HT-29 (cell line): ENCODE data around the gene DES. TPM values are rescaled to one million over a fixed set of nuclear protein-coding genes. Genes with fewer than 3 reads are reported as not detected.

ENCODE experiments used
- DNase-seq: peaks from one replicate; pipeline ENCODE4 v3.0.0-alpha.2; 2015; ENCODE audit warnings: low spot score
- total RNA-seq: library from RNA; depleted of rRNA; stranded (reverse); fragments of >200 nt; shearing (Covaris generic); gene quantifications from 2 replicates; pipeline ENCODE4 v1.2.3, GENCODE V29; 2014; rRNA removed

DES gene
- total RNA-seq, 1 experiment from 2014 or later, result not detected

GRCh38 chr2:219472629-219473187 is 54.5 kb downstream of the DES start:
- DNase-seq, result no peak

GRCh38 chr2:219473511-219473910 is 55.3 kb downstream of the DES start:
- no peak for DNase-seq

GRCh38 chr2:219474285-219475060 is 56.3 kb downstream of the DES start:
- DNase-seq, result no peak

DNA sequence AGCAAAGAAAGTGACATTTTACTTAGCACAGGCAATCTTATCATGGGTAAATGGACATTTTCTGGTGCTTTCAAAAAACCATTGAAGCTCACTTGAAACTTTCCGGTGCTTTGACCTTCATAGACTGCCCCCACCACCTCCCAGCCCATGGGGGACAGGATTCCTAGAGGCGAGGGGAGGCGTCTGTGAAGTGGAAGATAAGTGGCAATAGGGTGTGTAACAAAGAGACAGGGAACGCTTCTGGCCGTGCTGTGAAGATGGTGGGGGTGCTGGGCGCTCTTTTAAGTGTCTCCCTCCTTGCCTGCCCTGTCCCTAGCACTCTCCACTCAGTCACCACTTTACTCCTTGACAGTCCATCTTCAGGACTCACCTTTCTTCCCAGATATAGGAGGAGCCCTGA is 57.1 kb downstream of the DES start:
- DNase-seq, result no peak

DNA sequence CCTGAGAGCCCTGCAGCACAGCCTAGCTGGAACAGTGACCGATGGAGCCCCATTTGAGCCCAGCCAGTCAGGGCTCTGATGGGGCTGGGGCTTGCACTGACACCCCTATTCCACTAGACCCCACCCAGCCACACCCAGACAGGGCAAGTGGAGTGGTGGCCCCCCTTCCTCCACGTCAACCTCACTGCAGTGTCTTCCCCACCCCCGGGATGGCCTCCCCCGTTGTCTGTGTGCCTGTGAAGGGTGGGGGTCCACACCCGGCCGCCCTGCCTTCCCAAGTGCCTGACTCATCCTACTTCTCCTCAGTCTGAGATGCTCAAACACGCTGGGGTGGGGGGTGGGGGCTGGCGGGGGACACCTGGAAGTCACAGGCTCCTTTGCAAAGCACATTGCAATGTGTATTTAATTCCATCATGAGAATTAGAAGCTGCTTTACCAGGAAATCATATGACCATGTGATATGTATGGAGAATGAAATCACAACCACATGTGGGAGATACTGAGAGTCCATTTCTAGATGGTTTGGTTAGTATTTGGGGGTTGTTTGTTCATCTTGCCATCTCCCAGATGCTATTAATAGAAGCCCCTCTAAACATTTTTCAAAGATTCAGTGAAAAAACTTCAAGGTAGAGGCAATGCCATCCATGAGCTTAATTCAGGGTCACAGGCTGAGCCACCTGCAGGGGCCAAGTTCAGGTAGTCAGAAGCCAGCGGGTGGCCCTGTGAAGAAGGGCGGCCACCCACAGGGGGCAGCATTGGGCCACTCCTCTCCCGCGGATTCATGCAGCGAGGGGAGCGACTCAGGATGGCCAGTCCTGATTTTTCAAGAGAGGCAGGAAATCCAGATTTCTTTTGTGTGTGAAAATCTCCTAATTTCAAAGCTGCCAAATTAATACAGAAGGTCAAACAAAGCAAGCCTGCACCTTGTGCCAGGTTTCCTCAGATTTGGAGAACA is 57.8 kb downstream of the DES start:
- peak; percentile 83 for DNase-seq

Other genes with a start within 250 kb of the DES start
- gene SLC23A3, start 248.3 kb upstream of the DES start, total RNA-seq, result 5.9 and 9.9 TPM in 2 replicates
- 49.8 and 53.0 TPM in 2 replicates for gene CNPPD1, start 241.5 kb upstream of the DES start, total RNA-seq
- 78.5 and 83.9 TPM in 2 replicates for gene RETREG2, start 240.1 kb upstream of the DES start, total RNA-seq
- gene ZFAND2B, start 211.6 kb upstream of the DES start, total RNA-seq, result 104 and 116 TPM in 2 replicates
- gene ABCB6, start 199.4 kb upstream of the DES start, total RNA-seq, result 33.6 and 39.9 TPM in 2 replicates
- 93.7 and 107 TPM in 2 replicates for gene ATG9A, start 188.7 kb upstream of the DES start, total RNA-seq
- 41.0 and 43.4 TPM in 2 replicates for gene ANKZF1, start 188.6 kb upstream of the DES start, total RNA-seq
- gene GLB1L, start 172.9 kb upstream of the DES start, total RNA-seq, result 5.5 and 10.0 TPM in 2 replicates
- gene STK16, start 172.9 kb upstream of the DES start, total RNA-seq, result 18.3 and 19.9 TPM in 2 replicates
- not detected in 2 replicates for gene TUBA4B, start 165.1 kb upstream of the DES start, total RNA-seq
- 93.8 and 97.4 TPM in 2 replicates for gene TUBA4A, start 164.5 kb upstream of the DES start, total RNA-seq
- 43.1 and 51.1 TPM in 2 replicates for gene DNAJB2, start 139.0 kb upstream of the DES start, total RNA-seq
- not detected in 2 replicates for gene PTPRN, start 109.0 kb upstream of the DES start, total RNA-seq
- gene RESP18, start 85.6 kb upstream of the DES start, total RNA-seq, result not detected in 2 replicates
- 155 and 158 TPM in 2 replicates for gene DNPEP, start 30.5 kb upstream of the DES start, total RNA-seq
- 6.7 and 8.3 TPM in 2 replicates for gene SPEG, start 16.5 kb downstream of the DES start, total RNA-seq
- gene GMPPA, start 80.5 kb downstream of the DES start, total RNA-seq, result 68.2 and 84.5 TPM in 2 replicates
- gene ASIC4, start 96.1 kb downstream of the DES start, total RNA-seq, result 0.08 TPM in 1 of 2 replicates, not detected in the other
- gene CHPF, start 125.4 kb downstream of the DES start, total RNA-seq, result 70.1 and 75.4 TPM in 2 replicates
- 5.2 and 5.6 TPM in 2 replicates for gene TMEM198, start 125.7 kb downstream of the DES start, total RNA-seq
- gene OBSL1, start 153.2 kb downstream of the DES start, total RNA-seq, result 0.86 and 1.3 TPM in 2 replicates
- not detected in 2 replicates for gene INHA, start 153.9 kb downstream of the DES start, total RNA-seq
- gene STK11IP, start 179.5 kb downstream of the DES start, total RNA-seq, result 28.1 and 28.8 TPM in 2 replicates
- gene SLC4A3, start 209.3 kb downstream of the DES start, total RNA-seq, result 0.08 and 0.36 TPM in 2 replicates